ENCODE results near the gene DBP.
"Not testable (repeated sequence)": the region's sequence is repeated elsewhere in the genome, so short reads cannot be mapped to it uniquely, and the experiment has no call there.

The DBP gene

GRCh38 chr19:48637948-48638830, 1.0 kb upstream of the DBP start:
- Histone ChIP-seq H3K4me1 (ENCODE audit: control insufficient read depth, insufficient read depth, low read length) (peaks cover 39% of the 10 kb centered on the region), H3K4me3 (ENCODE audit: low read length) (peak overlapping the region; percentile 68), H3K9me3 (replicated peaks; ENCODE audit: low read length) (no peaks in the 10 kb centered on the region), H3K36me3 (ENCODE audit: insufficient read depth, low read length) (no peaks in the 10 kb centered on the region), H3K27me3 (ENCODE audit: control insufficient read depth, insufficient read depth, low read length) (peaks cover 4% of the 10 kb centered on the region), H3K9ac (ENCODE audit: low read depth, low read length) (peak overlapping the region; percentile 80), H3K4me2 (ENCODE audit: low read length) (peak overlapping the region; percentile 89)

- Histone ChIP-seq H3K9ac (ENCODE audit: low read depth, low read length) (peak overlapping the region; percentile 80), H3K9me3 (replicated peaks; ENCODE audit: low read length) (no peaks in the 10 kb centered on the region), H3K36me3 (ENCODE audit: insufficient read depth, low read length) (no peaks in the 10 kb centered on the region), H3K27me3 (ENCODE audit: control insufficient read depth, insufficient read depth, low read length) (no peaks in the 10 kb centered on the region), H3K4me3 (ENCODE audit: low read length) (peak overlapping the region; percentile 68), H3K4me2 (ENCODE audit: low read length) (peak overlapping the region; percentile 89), H3K4me1 (ENCODE audit: control insufficient read depth, insufficient read depth, low read length) (peaks cover 46% of the 10 kb centered on the region)
Observed at GRCh38 chr19:48637449-48637947, 319 bp upstream of the DBP start.

- H3K9ac ChIP-seq (ENCODE audit: low read depth, low read length): peak overlapping the region; percentile 60
- peak overlapping the region; percentile 68 for H3K4me3 ChIP-seq (ENCODE audit: low read length)
- no peaks in the 10 kb centered on the region for H3K9me3 ChIP-seq (replicated peaks; ENCODE audit: low read length)
- H3K27me3 ChIP-seq (ENCODE audit: control insufficient read depth, insufficient read depth, low read length): no peaks in the 10 kb centered on the region
- H3K36me3 ChIP-seq (ENCODE audit: insufficient read depth, low read length): no peaks in the 10 kb centered on the region
- peaks cover 47% of the 10 kb centered on the region for H3K4me1 ChIP-seq (ENCODE audit: control insufficient read depth, insufficient read depth, low read length)
- H3K4me2 ChIP-seq (ENCODE audit: low read length): peak overlapping the region; percentile 89
Observed at GRCh38 chr19:48635966-48636858, 967 bp downstream of the DBP start.

- Histone ChIP-seq H3K4me3 (ENCODE audit: low read length) (peak overlapping the region; percentile 65), H3K4me2 (ENCODE audit: low read length) (peak overlapping the region; percentile 86), H3K9ac (ENCODE audit: low read depth, low read length) (peak overlapping the region; percentile 60), H3K4me1 (ENCODE audit: control insufficient read depth, insufficient read depth, low read length) (peaks cover 54% of the 10 kb centered on the region), H3K27me3 (ENCODE audit: control insufficient read depth, insufficient read depth, low read length) (no peaks in the 10 kb centered on the region), H3K36me3 (ENCODE audit: insufficient read depth, low read length) (no peaks in the 10 kb centered on the region), H3K9me3 (replicated peaks; ENCODE audit: low read length) (no peaks in the 10 kb centered on the region)
Observed at GRCh38 chr19:48635263-48635965, 1.8 kb downstream of the DBP start.

- no peaks in the 10 kb centered on the region for H3K27me3 ChIP-seq (ENCODE audit: control insufficient read depth, insufficient read depth, low read length)
- peak overlapping the region; percentile 65 for H3K4me3 ChIP-seq (ENCODE audit: low read length)
- peak overlapping the region; percentile 68 for H3K9ac ChIP-seq (ENCODE audit: low read depth, low read length)
- H3K36me3 ChIP-seq (ENCODE audit: insufficient read depth, low read length): no peaks in the 10 kb centered on the region
- H3K4me2 ChIP-seq (ENCODE audit: low read length): peak overlapping the region; percentile 86
- H3K9me3 ChIP-seq (replicated peaks; ENCODE audit: low read length): no peaks in the 10 kb centered on the region
- H3K4me1 ChIP-seq (ENCODE audit: control insufficient read depth, insufficient read depth, low read length): peaks cover 62% of the 10 kb centered on the region
Observed at GRCh38 chr19:48634424-48635262, 2.5 kb downstream of the DBP start.

GRCh38 chr19:48634036-48634342, 3.2 kb downstream of the DBP start:
- H3K9me3 ChIP-seq (replicated peaks; ENCODE audit: low read length): no peaks in the 10 kb centered on the region
- no peaks in the 10 kb centered on the region for H3K27me3 ChIP-seq (ENCODE audit: control insufficient read depth, insufficient read depth, low read length)
- peaks cover 62% of the 10 kb centered on the region for H3K4me1 ChIP-seq (ENCODE audit: control insufficient read depth, insufficient read depth, low read length)
- peak overlapping the region; percentile 68 for H3K9ac ChIP-seq (ENCODE audit: low read depth, low read length)
- H3K4me3 ChIP-seq (ENCODE audit: low read length): peak overlapping the region; percentile 65
- H3K4me2 ChIP-seq (ENCODE audit: low read length): peak overlapping the region; percentile 86
- H3K36me3 ChIP-seq (ENCODE audit: insufficient read depth, low read length): no peaks in the 10 kb centered on the region

- Histone ChIP-seq H3K36me3 (ENCODE audit: insufficient read depth, low read length) (no peaks in the 10 kb centered on the region), H3K4me2 (ENCODE audit: low read length) (peak overlapping the region; percentile 86), H3K4me3 (ENCODE audit: low read length) (peak overlapping the region; percentile 65), H3K9ac (ENCODE audit: low read depth, low read length) (peak overlapping the region; percentile 68), H3K9me3 (replicated peaks; ENCODE audit: low read length) (no peaks in the 10 kb centered on the region), H3K4me1 (ENCODE audit: control insufficient read depth, insufficient read depth, low read length) (peaks cover 62% of the 10 kb centered on the region), H3K27me3 (ENCODE audit: control insufficient read depth, insufficient read depth, low read length) (no peaks in the 10 kb centered on the region)
Observed at GRCh38 chr19:48633148-48634035, 3.8 kb downstream of the DBP start.

- Histone ChIP-seq H3K27me3 (ENCODE audit: control insufficient read depth, insufficient read depth, low read length) (no peaks in the 10 kb centered on the region), H3K9me3 (replicated peaks; ENCODE audit: low read length) (no peaks in the 10 kb centered on the region), H3K4me3 (ENCODE audit: low read length) (no peak overlapping the region), H3K4me1 (ENCODE audit: control insufficient read depth, insufficient read depth, low read length) (peaks cover 59% of the 10 kb centered on the region), H3K9ac (ENCODE audit: low read depth, low read length) (no peak overlapping the region), H3K36me3 (ENCODE audit: insufficient read depth, low read length) (no peaks in the 10 kb centered on the region), H3K4me2 (ENCODE audit: low read length) (no peak overlapping the region)
Observed at GRCh38 chr19:48632692-48633147, 4.5 kb downstream of the DBP start.

GRCh38 chr19:48632286-48632685, 4.9 kb downstream of the DBP start:
- H3K4me2 ChIP-seq (ENCODE audit: low read length); H3K27me3 ChIP-seq (ENCODE audit: control insufficient read depth, insufficient read depth, low read length); H3K36me3 ChIP-seq (ENCODE audit: insufficient read depth, low read length); H3K9ac ChIP-seq (ENCODE audit: low read depth, low read length); H3K9me3 ChIP-seq (replicated peaks; ENCODE audit: low read length); H3K4me3 ChIP-seq (ENCODE audit: low read length): not testable (repeated sequence)
- peaks cover 55% of the 10 kb centered on the region for H3K4me1 ChIP-seq (ENCODE audit: control insufficient read depth, insufficient read depth, low read length)

- Histone ChIP-seq H3K4me2 (ENCODE audit: low read length) (no peak overlapping the region), H3K4me1 (ENCODE audit: control insufficient read depth, insufficient read depth, low read length) (peaks cover 49% of the 10 kb centered on the region), H3K9ac (ENCODE audit: low read depth, low read length) (no peak overlapping the region), H3K27me3 (ENCODE audit: control insufficient read depth, insufficient read depth, low read length) (no peaks in the 10 kb centered on the region), H3K36me3 (ENCODE audit: insufficient read depth, low read length) (no peaks in the 10 kb centered on the region), H3K9me3 (replicated peaks; ENCODE audit: low read length) (no peaks in the 10 kb centered on the region), H3K4me3 (ENCODE audit: low read length) (no peak overlapping the region)
Observed at GRCh38 chr19:48631225-48631624, 6.0 kb downstream of the DBP start.

Measured in skeletal muscle satellite cell (primary cell).